HEK293 (cell line): ENCODE results near the gene CTCFL.

ENCODE experiments used
- CTCF ChIA-PET: fragments of 350-600 bp; formaldehyde crosslinking; extraction: SDS; loops from one replicate; lab custom pipeline; 2021; ENCODE audit warnings: antibody characterized with exemption; lab: Yijun Ruan, JAX
- POLR2A ChIA-PET: fragments of 300-600 bp; formaldehyde crosslinking; extraction: SDS; loops from one replicate; lab custom pipeline; 2020; ENCODE audit warnings: antibody characterized with exemption, inconsistent platforms; lab: Yijun Ruan, JAX
- H3K27ac ChIP-seq: fragments of 200-500 bp; sonication (Bioruptor generic); 2 replicates; pipeline ENCODE4 v1.5.1; 2014; ENCODE audit warnings: low read depth, low read length, control low read depth, inconsistent platforms; ENCODE audit errors: extremely low read depth
- H3K36me3 ChIP-seq, 2 experiments: fragments of 200-500 bp in 1 of 2; sonication (Bioruptor generic) in 1 of 2; 1 replicate in 1 of 2; 2 replicates in 1 of 2; pipeline ENCODE4 v1.5.1; 2014 to 2017; ENCODE audit warnings: inconsistent platforms in 2 of 2, low read length in 2 of 2; ENCODE audit not compliant: control insufficient read depth in 2 of 2, insufficient read depth in 1 of 2
- H3K4me1 ChIP-seq: fragments of 200-500 bp; sonication (Bioruptor generic); 2 replicates; pipeline ENCODE4 v1.5.1; 2014; ENCODE audit warnings: mild to moderate bottlenecking, low read length, inconsistent platforms; ENCODE audit not compliant: control insufficient read depth, insufficient read depth
- H3K4me3 ChIP-seq: 2 replicates; pipeline ENCODE4 v1.5.1; 2011; ENCODE audit warnings: low read depth, mild to moderate bottlenecking, control low read depth, low read length, moderate library complexity
- H3K9me3 ChIP-seq: fragments of 200-500 bp; sonication (Bioruptor generic); 2 replicates; pipeline ENCODE4 v1.5.1; 2014; ENCODE audit warnings: low read depth, low read length, inconsistent platforms; ENCODE audit not compliant: control insufficient read depth, insufficient read depth
- GLI2 ChIP-seq: fragments of 450-650 bp; formaldehyde crosslinking; IDR thresholded peaks from 2 replicates; pipeline ENCODE4; 2017; ENCODE audit warnings: missing biosample characterization, missing genetic modification characterization, low read depth, borderline replicate concordance
- IKZF3 ChIP-seq: fragments of 450-650 bp; IDR thresholded peaks from 2 replicates; pipeline ENCODE4 v1.5.0; 2018; ENCODE audit warnings: missing biosample characterization, mild to moderate bottlenecking, missing genetic modification characterization, moderate library complexity
- KLF7 ChIP-seq: fragments of 450-650 bp; formaldehyde crosslinking; IDR thresholded peaks from 2 replicates; pipeline ENCODE4 v1.5.1; 2016; ENCODE audit warnings: missing biosample characterization, missing genetic modification characterization, borderline replicate concordance
- PRDM10 ChIP-seq: fragments of 450-650 bp; formaldehyde crosslinking; IDR thresholded peaks from 2 replicates; pipeline ENCODE4 v1.5.1; 2016; ENCODE audit warnings: missing biosample characterization, missing genetic modification characterization
- PRDM2 ChIP-seq: fragments of 450-650 bp; formaldehyde crosslinking; IDR thresholded peaks from 2 replicates; pipeline ENCODE4 v1.5.1; 2016; ENCODE audit warnings: missing biosample characterization, missing genetic modification characterization, borderline replicate concordance
- WT1 ChIP-seq: fragments of 450-650 bp; formaldehyde crosslinking; IDR thresholded peaks from 2 replicates; pipeline ENCODE4 v1.5.1; 2016; ENCODE audit warnings: missing biosample characterization, missing genetic modification characterization
- ZIC2 ChIP-seq: fragments of 450-650 bp; formaldehyde crosslinking; IDR thresholded peaks from 2 replicates; pipeline ENCODE4 v1.5.1; 2016; ENCODE audit warnings: missing biosample characterization, missing genetic modification characterization
- ZNF133 ChIP-seq: fragments of 450-650 bp; formaldehyde crosslinking; IDR thresholded peaks from 2 replicates; pipeline ENCODE4 v1.5.1; 2016; ENCODE audit warnings: missing biosample characterization, missing genetic modification characterization
- ZNF146 ChIP-seq: fragments of 450-650 bp; formaldehyde crosslinking; IDR thresholded peaks from 2 replicates; pipeline ENCODE4 v1.5.1; 2016; ENCODE audit warnings: missing biosample characterization, missing genetic modification characterization
- ZNF157 ChIP-seq: fragments of 450-650 bp; formaldehyde crosslinking; IDR thresholded peaks from 2 replicates; pipeline ENCODE4 v1.5.1; 2016; ENCODE audit warnings: missing biosample characterization, missing genetic modification characterization
- ZNF19 ChIP-seq: fragments of 450-650 bp; formaldehyde crosslinking; IDR thresholded peaks from 2 replicates; pipeline ENCODE4; 2016; ENCODE audit warnings: missing biosample characterization, missing genetic modification characterization, low read depth
- ZNF214 ChIP-seq: fragments of 450-650 bp; formaldehyde crosslinking; IDR thresholded peaks from 2 replicates; pipeline ENCODE4 v1.5.1; 2017; ENCODE audit warnings: missing biosample characterization, mild to moderate bottlenecking, missing genetic modification characterization, borderline replicate concordance
- ZNF404 ChIP-seq: fragments of 450-650 bp; formaldehyde crosslinking; IDR thresholded peaks from 2 replicates; pipeline ENCODE4 v1.5.1; 2017; ENCODE audit warnings: missing biosample characterization, missing genetic modification characterization
- ZNF529 ChIP-seq: fragments of 450-650 bp; formaldehyde crosslinking; IDR thresholded peaks from 2 replicates; pipeline ENCODE4 v1.5.1; 2017; ENCODE audit warnings: missing genetic modification characterization, missing biosample characterization; ENCODE audit not compliant: insufficient replicate concordance
- ZNF549 ChIP-seq: fragments of 450-650 bp; IDR thresholded peaks from 2 replicates; pipeline ENCODE4 v1.5.1; 2018; ENCODE audit warnings: missing biosample characterization, missing genetic modification characterization, mild to moderate bottlenecking, inconsistent platforms, moderate library complexity
- ZNF585B ChIP-seq: fragments of 450-650 bp; formaldehyde crosslinking; IDR thresholded peaks from 2 replicates; pipeline ENCODE4 v1.5.1; 2016; ENCODE audit warnings: missing biosample characterization, missing genetic modification characterization
- ZNF664 ChIP-seq: fragments of 450-650 bp; formaldehyde crosslinking; IDR thresholded peaks from 2 replicates; pipeline ENCODE4 v1.5.1; 2016; ENCODE audit warnings: missing biosample characterization, missing genetic modification characterization
- ZNF792 ChIP-seq: fragments of 450-650 bp; formaldehyde crosslinking; IDR thresholded peaks from 2 replicates; pipeline ENCODE4 v1.5.1; 2016; ENCODE audit warnings: missing biosample characterization, missing genetic modification characterization
- TF ChIP-seq, protein P1 (sequence below): fragments of 450-650 bp; IDR thresholded peaks from 2 replicates; pipeline ENCODE4 v1.5.1; 2018; ENCODE audit warnings: missing biosample characterization, mild to moderate bottlenecking, missing genetic modification characterization

Gene CTCFL

GRCh38 chr20:57528148-57528547 is 3.2 kb upstream of the CTCFL start (continued):
- no peak for TF ChIP-seq PRDM2 (tag by site-specific recombination)
- TF ChIP-seq ZNF19 = no peak
- TF ChIP-seq ZNF146 = no peak
- TF ChIP-seq WT1 (tag by site-specific recombination) = 0 out of 2 replicates have a peak, but pooled peaks have one; percentile 27
- no peak for TF ChIP-seq ZNF157 (tag by site-specific recombination)
- peak; percentile 57; the same call in 1 of the 2 replicates for TF ChIP-seq ZNF664 (tag by site-specific recombination)
- no peak for TF ChIP-seq ZNF585B (tag by site-specific recombination)

GRCh38 chr20:57527728-57528127 is 2.8 kb upstream of the CTCFL start:
- Histone ChIP-seq H3K36me3 (no peaks in the 10 kb centered on the region), H3K4me1 (no peaks in the 10 kb centered on the region), H3K9me3 (no peaks in the 10 kb centered on the region), H3K4me3 (no peak overlapping the region), H3K27ac (no peak overlapping the region)
- POLR2A ChIA-PET = no interaction called here
- no peak for TF ChIP-seq ZIC2 (tag by site-specific recombination)
- TF ChIP-seq PRDM10 = no peak
- no peak for TF ChIP-seq ZNF792 (tag by site-specific recombination)
- no peak for TF ChIP-seq IKZF3 (tag by site-specific recombination)
- no peak for TF ChIP-seq ZNF133
- TF ChIP-seq KLF7 (tag by site-specific recombination) = no peak
- TF ChIP-seq ZNF404 (tag by site-specific recombination) = no peak
- TF ChIP-seq ZNF549 = no peak
- TF ChIP-seq ZNF529 (tag by site-specific recombination) = no peak
- TF ChIP-seq, protein P1, sequence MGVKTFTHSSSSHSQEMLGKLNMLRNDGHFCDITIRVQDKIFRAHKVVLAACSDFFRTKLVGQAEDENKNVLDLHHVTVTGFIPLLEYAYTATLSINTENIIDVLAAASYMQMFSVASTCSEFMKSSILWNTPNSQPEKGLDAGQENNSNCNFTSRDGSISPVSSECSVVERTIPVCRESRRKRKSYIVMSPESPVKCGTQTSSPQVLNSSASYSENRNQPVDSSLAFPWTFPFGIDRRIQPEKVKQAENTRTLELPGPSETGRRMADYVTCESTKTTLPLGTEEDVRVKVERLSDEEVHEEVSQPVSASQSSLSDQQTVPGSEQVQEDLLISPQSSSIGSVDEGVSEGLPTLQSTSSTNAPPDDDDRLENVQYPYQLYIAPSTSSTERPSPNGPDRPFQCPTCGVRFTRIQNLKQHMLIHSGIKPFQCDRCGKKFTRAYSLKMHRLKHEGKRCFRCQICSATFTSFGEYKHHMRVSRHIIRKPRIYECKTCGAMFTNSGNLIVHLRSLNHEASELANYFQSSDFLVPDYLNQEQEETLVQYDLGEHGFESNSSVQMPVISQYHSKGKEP (tag by site-specific recombination) = no peak
- no peak for TF ChIP-seq ZNF214 (tag by site-specific recombination)
- no peak for TF ChIP-seq GLI2 (tag by site-specific recombination)
- CTCF ChIA-PET = interaction anchor here (0.9 to 1.2 kb wide), 6 partner anchors 10 to 654 kb away, joined by 3 to 5 read pairs (median 4); no protein-coding TSS in a partner anchor
